ENCODE data around the gene ZIC5.

- no peak for TF ChIP-seq CTCF (conservative IDR thresholded peaks at IDR 0.05)
- no peak for TF ChIP-seq ZFX (IDR thresholded peaks at IDR 0.05)
Observed at GRCh38 chr13:99967498-99967868, 4.1 kb downstream of the ZIC5 start.

Data from C4-2B (cell line).